ENCODE results near the gene PRPF4. TPM values are rescaled to one million over a fixed set of nuclear protein-coding genes. Genes with fewer than 3 reads are reported as not detected.
"Not testable (repeated sequence)": the region's sequence is repeated elsewhere in the genome, so short reads cannot be mapped to it uniquely, and the experiment has no call there.

Gene PRPF4
- total RNA-seq, 1 donor from 2014 or later: 18.3 TPM

- no peak for DNase-seq (ENCODE audit: low spot score)
Measured at GRCh38 chr9:113267911-113268566, 7.4 kb upstream of the PRPF4 start.

GRCh38 chr9:113269355-113269754 is 6.1 kb upstream of the PRPF4 start:
- DNase-seq (ENCODE audit: low spot score): no peak

GRCh38 chr9:113269871-113270270 is 5.6 kb upstream of the PRPF4 start:
- DNase-seq (ENCODE audit: low spot score): no peak

GRCh38 chr9:113274474-113275156 is 843 bp upstream of the PRPF4 start:
- DNase-seq (ENCODE audit: low spot score): no peak

GRCh38 chr9:113278840-113279239 is 3.4 kb downstream of the PRPF4 start:
- DNase-seq (ENCODE audit: low spot score): no peak

GRCh38 chr9:113281356-113281755 is 5.9 kb downstream of the PRPF4 start:
- no peak for DNase-seq (ENCODE audit: low spot score)

GRCh38 chr9:113289091-113289490 is 13.6 kb downstream of the PRPF4 start:
- no peak for DNase-seq (ENCODE audit: low spot score)

- no peak for DNase-seq (ENCODE audit: low spot score)
Measured at GRCh38 chr9:113290052-113290607, 14.7 kb downstream of the PRPF4 start.

- DNase-seq (ENCODE audit: low spot score): no peak
Measured at GRCh38 chr9:113293285-113293878, 17.9 kb downstream of the PRPF4 start.

GRCh38 chr9:113296247-113296646 is 20.8 kb downstream of the PRPF4 start:
- DNase-seq (ENCODE audit: low spot score): not testable (repeated sequence)

GRCh38 chr9:113296796-113297558 is 21.5 kb downstream of the PRPF4 start:
- no peak for DNase-seq (ENCODE audit: low spot score)

- no peak for DNase-seq (ENCODE audit: low spot score)
Measured at GRCh38 chr9:113298311-113298710, 22.9 kb downstream of the PRPF4 start.

- no peak for DNase-seq (ENCODE audit: low spot score)
Measured at GRCh38 chr9:113298924-113299770, 23.7 kb downstream of the PRPF4 start.

GRCh38 chr9:113299800-113300292 is 24.4 kb downstream of the PRPF4 start:
- DNase-seq (ENCODE audit: low spot score): no peak

- DNase-seq (ENCODE audit: low spot score): no peak
Measured at GRCh38 chr9:113301548-113301947, 26.1 kb downstream of the PRPF4 start.

- DNase-seq (ENCODE audit: low spot score): no peak
Measured at GRCh38 chr9:113302792-113303418, 27.4 kb downstream of the PRPF4 start, which contains the start of gene RNF183. TSS of gene RNF183 (minus strand) at chr9:113303376. CDS start at chr9:113298184, 5,192 bp downstream.

- DNase-seq (ENCODE audit: low spot score): no peak
Measured at GRCh38 chr9:113306566-113306965, 31.1 kb downstream of the PRPF4 start.

GRCh38 chr9:113307396-113307975 is 32.0 kb downstream of the PRPF4 start:
- no peak for DNase-seq (ENCODE audit: low spot score)

- no peak for DNase-seq (ENCODE audit: low spot score)
Measured at GRCh38 chr9:113309204-113309813, 33.9 kb downstream of the PRPF4 start.

All from mesenteric fat pad (tissue), 1 donor.